ENCODE measurements around the gene HES4.

- TF ChIP-seq CTCF (conservative IDR thresholded peaks at IDR 0.05; ENCODE audit: low read depth, low read length) (no peak), EZH2 (IDR thresholded peaks at IDR 0.05; ENCODE audit: borderline replicate concordance, low read depth, low read length, poor library complexity, severe bottlenecking) (no peak)
Observed at GRCh38 chr1:1047963-1048362, 48.1 kb upstream of the HES4 start.

All from A673 (cell line).